GM19467 (cell line): ENCODE results near the gene CCSER1.

Source experiments
- ATAC-seq: cut with Tn5 transposase; IDR thresholded peaks from one replicate; pipeline ENCODE4 v1.9.1; 2021; ENCODE audit warnings: mild to moderate bottlenecking, moderate library complexity; ENCODE audit not compliant: unreplicated experiment

Gene CCSER1

GRCh38 chr4:90127706-90128345 is 632 bp downstream of the CCSER1 start:
- peak; percentile 19 for ATAC-seq

- ATAC-seq, result peak; percentile 26
Observed at GRCh38 chr4:90128961-90129495, 1.8 kb downstream of the CCSER1 start.

- no peak for ATAC-seq
Observed at GRCh38 chr4:90130076-90130475, 2.9 kb downstream of the CCSER1 start.

GRCh38 chr4:90137555-90137954 is 10.4 kb downstream of the CCSER1 start:
- ATAC-seq, result no peak

- no peak for ATAC-seq
Observed at GRCh38 chr4:90142081-90142480, 14.9 kb downstream of the CCSER1 start.

- no peak for ATAC-seq
Observed at GRCh38 chr4:90145319-90145718, 18.1 kb downstream of the CCSER1 start.

- ATAC-seq, result no peak
Observed at GRCh38 chr4:90146306-90146705, 19.1 kb downstream of the CCSER1 start.

- ATAC-seq, result no peak
Observed at GRCh38 chr4:90148574-90149148, 21.5 kb downstream of the CCSER1 start.

GRCh38 chr4:90152024-90152423 is 24.8 kb downstream of the CCSER1 start:
- ATAC-seq, result no peak

GRCh38 chr4:90159193-90159592 is 32.0 kb downstream of the CCSER1 start:
- ATAC-seq, result no peak

GRCh38 chr4:90160044-90160443 is 32.9 kb downstream of the CCSER1 start:
- ATAC-seq, result no peak

- no peak for ATAC-seq
Observed at GRCh38 chr4:90162566-90162965, 35.4 kb downstream of the CCSER1 start.

GRCh38 chr4:90163872-90164271 is 36.7 kb downstream of the CCSER1 start:
- ATAC-seq, result no peak

- ATAC-seq, result no peak
Observed at GRCh38 chr4:90165883-90166282, 38.7 kb downstream of the CCSER1 start.

- no peak for ATAC-seq
Observed at GRCh38 chr4:90171491-90171890, 44.3 kb downstream of the CCSER1 start.

GRCh38 chr4:90174621-90175023 is 47.4 kb downstream of the CCSER1 start:
- no peak for ATAC-seq

GRCh38 chr4:90181644-90182043 is 54.5 kb downstream of the CCSER1 start:
- no peak for ATAC-seq

GRCh38 chr4:90183254-90183653 is 56.1 kb downstream of the CCSER1 start:
- ATAC-seq, result no peak

- ATAC-seq, result no peak
Observed at GRCh38 chr4:90184560-90184959, 57.4 kb downstream of the CCSER1 start.

GRCh38 chr4:90185416-90185815 is 58.2 kb downstream of the CCSER1 start:
- no peak for ATAC-seq

- no peak for ATAC-seq
Observed at GRCh38 chr4:90186229-90186628, 59.0 kb downstream of the CCSER1 start.

- ATAC-seq, result no peak
Observed at GRCh38 chr4:90187148-90187884, 60.1 kb downstream of the CCSER1 start.
